ENCODE measurements around the gene PARD3B. TPM values are rescaled to one million over a fixed set of nuclear protein-coding genes. Genes with fewer than 3 reads are reported as not detected.

Gene PARD3B
- polyA plus RNA-seq, 3 donors: 33.1 to 35.6 (median 33.6) TPM

DNA sequence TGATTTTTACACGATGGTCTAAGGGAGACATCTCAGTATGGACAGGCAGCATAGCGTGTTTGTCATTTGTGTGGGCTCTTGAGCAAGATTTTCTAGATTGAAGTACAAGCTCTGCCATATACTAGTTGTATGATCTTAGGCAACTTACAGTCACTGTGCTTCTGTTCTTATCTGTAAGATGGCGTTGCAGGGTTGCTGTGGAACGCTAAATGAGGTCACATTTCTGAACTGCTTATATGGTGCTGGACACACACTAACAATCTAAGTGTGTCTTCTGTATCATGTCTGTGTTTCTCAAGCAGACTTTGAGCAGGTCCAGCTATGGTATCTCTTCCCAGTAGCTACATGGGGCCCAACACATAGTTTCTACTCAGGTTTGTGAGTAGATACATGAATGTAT, 29.2 kb downstream of the PARD3B start:
- no peak for DNase-seq (ENCODE audit: extremely low read depth in 1 of 11, low read depth in 9 of 11, low spot score in 4 of 11)

DNA sequence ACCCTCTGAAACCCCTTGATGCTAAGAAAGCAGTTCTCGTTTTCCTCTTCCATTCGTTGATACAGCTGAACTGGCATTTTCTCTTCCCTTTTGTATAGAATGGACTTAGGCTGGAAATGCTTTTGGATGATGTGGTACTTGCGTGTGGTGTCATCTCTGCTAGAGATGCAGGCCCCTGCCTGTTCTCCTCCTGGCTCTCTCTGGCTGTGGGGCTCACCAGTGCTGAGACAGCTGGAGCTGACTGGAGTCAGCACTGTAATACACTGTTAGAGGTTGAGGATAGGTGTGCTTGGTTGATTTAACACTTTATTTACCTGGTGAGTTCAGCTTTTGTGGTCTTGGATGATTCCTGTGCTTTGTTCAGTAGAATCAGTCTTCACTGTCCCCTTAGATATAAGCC, 30.2 kb downstream of the PARD3B start:
- DNase-seq (ENCODE audit: extremely low read depth in 1 of 11, low read depth in 9 of 11, low spot score in 4 of 11): no peak

DNA sequence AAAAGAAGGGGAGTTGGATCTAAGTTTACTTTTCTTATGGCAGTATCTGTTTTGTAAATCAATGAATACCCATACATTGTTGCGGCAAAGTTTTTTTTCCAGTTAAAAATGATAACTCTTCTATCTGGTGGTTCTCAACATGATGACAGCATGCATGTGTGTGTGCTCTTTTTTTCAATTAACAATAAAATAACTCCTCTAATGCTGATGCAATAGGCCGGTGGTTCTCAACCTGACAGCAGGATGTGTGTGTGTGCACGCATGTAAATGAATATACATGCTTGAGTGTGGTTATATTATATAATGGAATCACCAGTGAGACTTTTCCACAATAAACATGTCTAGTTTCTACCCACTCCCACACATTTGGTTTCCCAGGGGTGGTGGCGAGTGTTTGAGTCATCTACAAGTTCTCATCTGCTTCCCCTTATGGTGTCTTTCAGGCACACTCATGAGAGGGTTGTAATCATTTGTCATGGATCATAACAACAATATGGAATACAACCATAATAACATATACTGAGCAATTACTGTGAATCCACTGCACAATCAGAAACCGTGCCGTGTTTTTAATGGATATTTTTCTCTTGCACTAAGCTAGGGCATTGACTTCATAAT, 31.2 kb downstream of the PARD3B start:
- DNase-seq (ENCODE audit: extremely low read depth in 1 of 11, low read depth in 9 of 11, low spot score in 4 of 11): no peak

DNA sequence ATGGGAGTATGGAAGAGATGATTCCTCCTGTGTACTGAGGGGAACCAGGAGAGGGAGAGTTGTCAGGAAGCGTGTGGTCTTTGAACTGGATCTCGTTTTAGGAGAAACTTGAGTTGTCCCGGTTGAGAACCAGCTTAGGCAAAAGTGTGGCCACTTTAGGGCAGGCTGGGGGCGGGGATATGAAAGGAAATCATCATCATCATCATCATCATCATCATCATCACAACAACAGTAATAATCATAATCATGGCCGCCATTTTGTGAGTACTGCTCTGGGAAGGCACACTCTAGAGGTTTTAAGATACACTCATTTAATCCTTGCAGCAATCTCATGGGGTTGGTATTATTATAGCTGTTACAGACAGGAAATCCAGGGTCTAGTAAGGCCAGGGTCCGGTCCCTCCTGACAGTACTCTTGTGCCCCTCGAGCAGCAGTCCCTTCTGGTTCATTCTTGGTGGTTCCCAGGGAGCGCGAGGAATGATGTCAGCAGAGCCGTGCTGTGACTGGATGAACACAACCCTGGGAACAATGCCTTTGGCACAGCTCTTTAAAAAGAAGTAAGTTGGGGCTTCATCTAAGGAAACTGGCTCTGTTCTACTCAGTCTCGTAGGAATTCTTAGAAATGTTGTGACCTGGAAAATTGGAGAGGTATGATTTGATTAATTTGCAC, 33.8 kb downstream of the PARD3B start:
- no peak for DNase-seq (ENCODE audit: extremely low read depth in 1 of 11, low read depth in 9 of 11, low spot score in 4 of 11)

DNA sequence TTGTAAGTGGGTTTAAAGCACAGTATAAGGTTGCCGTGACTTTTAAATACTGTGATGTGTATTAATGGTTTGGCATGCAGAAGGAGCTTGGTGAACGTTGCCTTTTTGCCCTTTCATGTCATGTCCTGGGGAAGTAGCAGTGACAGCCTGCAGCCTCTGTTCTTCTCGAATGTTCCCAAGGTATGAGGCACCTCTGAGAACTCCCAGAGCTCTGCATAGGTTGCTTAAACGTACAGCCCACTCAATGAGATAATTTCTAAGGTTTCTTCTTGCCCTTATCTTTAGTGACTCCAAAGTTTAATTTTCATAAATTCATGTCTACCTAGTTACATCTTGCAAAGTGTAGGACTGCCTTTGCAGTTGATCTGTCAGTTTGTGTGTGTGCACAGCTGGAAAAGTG, 36.7 kb downstream of the PARD3B start:
- DNase-seq (ENCODE audit: extremely low read depth in 1 of 11, low read depth in 9 of 11, low spot score in 4 of 11): no peak

DNA sequence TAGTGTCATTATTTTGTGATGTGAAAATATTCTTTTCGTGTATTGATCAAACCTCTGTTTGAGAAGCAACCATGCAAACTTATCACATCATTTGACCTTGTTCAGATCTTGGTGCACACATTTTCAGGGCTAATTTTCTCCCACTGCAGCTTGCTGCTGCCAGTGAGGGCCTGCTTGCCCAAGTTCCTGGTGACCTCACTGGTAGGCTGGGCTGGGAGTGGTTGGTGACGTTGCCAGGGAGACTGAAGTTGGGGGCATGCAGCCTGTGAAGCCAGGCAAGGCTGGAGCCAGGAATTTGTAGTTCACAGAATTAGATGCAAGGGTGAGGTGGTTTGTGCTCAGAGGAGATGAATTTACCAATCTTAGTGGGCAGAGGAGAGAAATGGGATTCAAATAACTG, 38.5 kb downstream of the PARD3B start:
- no peak for DNase-seq (ENCODE audit: extremely low read depth in 1 of 11, low read depth in 9 of 11, low spot score in 4 of 11)

DNA sequence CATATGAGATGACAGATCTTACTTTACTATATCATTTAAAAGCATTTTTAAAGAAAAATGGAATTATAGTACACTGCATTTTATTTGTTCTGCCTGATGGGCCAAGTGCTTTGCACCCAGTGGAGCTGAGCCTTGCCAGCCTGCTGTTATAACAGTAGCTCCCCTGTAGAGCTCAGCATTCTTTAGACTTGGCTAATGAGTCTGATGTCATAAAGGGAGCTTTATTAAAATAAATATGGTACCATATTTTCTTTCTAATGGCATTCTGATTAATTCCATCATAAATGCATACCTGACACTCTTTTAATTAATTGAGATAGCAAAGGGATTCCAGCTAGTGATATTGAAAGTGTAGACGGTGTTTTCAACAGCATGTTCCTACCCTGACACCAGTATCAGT, 40.7 kb downstream of the PARD3B start:
- no peak for DNase-seq (ENCODE audit: extremely low read depth in 1 of 11, low read depth in 9 of 11, low spot score in 4 of 11)

DNA sequence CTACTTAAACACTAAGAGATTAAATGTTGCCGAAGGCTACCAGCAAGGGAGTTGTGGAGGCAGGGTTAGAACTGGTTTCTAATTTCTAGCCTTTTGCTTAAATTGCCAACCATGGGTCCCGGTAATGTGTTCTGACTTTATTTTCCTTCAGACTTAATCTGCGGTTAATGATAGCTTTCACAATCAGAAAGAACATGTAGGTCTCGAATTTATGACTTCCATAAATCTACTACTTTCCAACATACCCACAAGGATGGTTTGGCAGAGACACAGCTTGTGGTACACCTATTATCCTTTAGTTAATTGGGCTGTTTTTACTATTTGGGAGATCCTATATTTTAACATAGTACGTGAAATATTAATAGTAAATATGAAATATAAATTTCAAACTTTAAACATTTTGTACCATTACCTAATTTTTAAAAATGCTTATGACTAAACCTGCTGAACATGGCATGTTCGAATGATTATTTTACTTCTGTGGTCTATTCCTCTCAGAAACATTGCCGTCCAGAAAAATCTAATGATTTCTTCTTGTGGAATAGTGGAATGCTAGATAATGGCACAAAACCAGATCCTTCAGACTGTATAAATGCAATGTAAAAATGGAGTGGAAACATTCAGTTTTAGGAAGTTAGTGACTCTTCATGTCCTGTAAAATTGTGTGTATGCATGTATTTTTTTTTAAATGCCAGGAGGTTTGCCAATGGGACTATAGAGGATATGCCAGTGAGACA, 41.3 kb downstream of the PARD3B start:
- DNase-seq (ENCODE audit: extremely low read depth in 1 of 11, low read depth in 9 of 11, low spot score in 4 of 11): no peak

DNA sequence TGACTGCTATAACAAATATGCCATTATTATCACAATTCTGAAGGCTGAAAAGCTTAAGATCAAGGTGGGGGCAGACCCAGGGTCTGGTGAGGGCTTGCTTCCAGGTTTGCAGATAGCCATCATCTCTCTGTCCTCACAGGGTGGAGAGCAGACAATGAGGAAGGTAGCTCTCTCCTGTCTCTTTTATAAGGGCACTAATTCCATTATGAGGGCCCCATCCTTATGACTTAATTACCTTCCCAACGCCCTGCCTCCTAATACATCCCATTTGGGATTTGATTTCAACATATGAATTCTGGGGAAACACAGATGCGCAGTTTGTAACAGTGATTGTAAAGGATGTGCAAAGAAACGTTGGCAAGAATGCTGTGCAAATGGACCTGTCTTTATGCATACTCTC, 44.8 kb downstream of the PARD3B start:
- no peak for DNase-seq (ENCODE audit: extremely low read depth in 1 of 11, low read depth in 9 of 11, low spot score in 4 of 11)

DNA sequence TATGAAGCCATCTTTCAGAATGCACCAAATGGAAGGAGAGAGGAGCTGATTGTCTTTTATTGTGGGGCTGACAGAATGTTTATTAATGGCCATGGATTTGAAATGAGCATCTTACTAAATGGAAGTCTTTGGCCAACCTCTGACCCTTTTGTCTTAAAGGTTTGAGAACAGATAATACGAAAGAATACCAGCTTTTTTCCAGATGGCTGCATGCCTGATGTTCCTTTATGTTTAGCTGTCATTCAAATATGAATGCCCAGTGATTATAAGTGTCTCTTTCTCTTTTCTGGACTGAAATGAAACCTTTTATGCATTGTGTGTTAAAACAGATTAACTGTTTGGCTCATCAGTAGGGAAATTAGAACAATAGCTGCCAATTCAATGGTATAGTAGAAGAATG, 46.0 kb downstream of the PARD3B start:
- DNase-seq (ENCODE audit: extremely low read depth in 1 of 11, low read depth in 9 of 11, low spot score in 4 of 11): no peak

DNA sequence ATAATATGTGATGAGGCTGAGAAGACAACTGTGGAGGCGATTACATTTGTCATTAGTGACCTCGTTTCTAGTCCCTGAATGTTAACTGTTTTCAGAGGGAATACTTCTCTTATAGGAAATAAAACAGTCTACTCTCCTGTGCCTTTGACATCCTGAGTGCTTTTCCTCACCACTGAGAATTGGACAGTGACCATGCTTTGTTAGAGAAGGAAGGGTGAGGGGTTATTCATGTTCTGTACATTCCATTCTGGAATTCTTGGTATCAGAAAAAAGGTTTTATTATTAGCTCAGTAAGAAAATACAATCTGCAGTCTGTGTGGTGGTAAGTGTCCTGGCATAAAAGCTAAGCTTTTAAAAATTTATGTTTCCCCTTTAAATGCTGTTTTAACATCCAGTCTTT, 58.8 kb downstream of the PARD3B start:
- DNase-seq (ENCODE audit: extremely low read depth in 1 of 11, low read depth in 9 of 11, low spot score in 4 of 11): no peak

DNA sequence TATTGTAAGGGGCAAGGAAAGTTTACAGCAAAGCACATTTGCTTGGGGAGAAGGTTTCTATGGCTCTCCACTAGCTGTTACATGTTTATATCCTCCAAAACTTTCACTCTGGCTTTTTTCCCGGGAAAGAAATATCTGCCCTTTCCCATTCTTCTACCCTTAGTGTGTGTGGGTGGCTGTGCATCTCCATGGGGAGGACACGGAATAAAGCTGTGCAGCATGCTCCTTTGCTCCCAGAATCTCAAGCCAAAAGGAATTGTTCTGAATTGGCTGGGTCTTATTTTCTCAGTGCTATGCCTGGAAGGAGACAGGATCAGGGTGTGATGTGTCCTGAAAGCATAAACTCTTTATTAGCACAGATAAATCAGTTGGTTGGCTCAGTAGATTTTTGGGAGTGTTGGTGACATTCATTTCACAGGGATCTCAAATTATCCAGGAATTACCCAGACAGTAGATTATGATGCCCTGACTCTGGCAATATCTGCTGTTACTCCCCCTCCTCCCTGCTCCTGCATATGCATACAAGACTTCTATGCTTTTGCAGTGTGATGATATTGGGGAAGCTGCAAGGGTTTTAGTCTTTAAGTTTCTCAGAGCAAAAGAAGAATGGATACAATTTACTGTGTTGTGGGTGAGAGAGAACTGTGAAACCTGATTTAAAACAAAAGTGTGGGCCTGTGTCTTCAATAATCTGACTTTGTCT, 63.1 kb downstream of the PARD3B start:
- DNase-seq (ENCODE audit: extremely low read depth in 1 of 11, low read depth in 9 of 11, low spot score in 4 of 11): peak; percentile 10 to 56 (median 28)

DNA sequence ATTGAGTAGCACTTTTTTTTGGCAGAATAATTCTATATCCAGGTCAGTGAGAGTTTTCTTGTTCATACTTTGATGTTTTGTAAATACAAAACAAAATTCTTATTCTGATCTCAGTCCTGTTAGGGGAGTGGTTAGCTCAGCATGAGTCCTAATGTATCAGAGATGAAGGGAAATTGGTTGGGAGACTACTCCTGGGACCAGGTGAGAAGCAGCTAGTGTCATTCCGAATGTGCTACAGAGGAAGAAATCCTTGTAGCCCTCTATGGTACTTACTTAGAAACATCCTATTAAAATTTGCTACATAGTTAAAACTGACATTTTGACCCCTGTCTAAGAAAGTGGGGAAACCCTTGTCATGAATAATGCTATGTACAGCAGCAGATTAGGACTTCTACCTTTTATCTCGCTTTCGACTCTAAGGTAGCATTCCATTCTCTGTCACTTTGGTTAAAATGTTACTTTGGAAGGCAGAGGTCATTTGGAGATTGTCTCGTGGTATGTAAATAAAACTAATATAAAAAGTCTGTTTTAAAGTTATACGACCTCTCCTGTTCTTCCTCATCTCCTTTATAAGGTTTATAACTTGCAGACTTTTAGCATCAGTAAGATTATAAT, 65.8 kb downstream of the PARD3B start:
- DNase-seq (ENCODE audit: extremely low read depth in 1 of 11, low read depth in 9 of 11, low spot score in 4 of 11): no peak

DNA sequence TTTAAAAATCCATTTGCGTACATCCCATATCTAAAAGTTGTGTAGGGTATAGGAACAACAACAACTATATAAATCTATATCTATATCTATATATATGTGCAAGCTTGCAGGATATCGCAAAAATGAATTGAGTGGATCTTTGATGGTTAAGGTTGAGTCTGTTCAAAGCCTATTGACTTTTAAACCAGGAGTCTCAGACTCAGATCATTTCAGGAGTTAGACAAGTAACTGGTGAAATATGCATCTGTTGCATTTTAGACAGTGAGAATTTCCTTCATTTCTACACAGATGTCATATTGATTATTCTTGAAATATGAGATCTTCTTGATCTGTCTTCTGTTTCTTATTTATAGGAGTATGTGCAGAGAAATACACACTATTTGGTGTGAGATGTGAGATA, 66.5 kb downstream of the PARD3B start:
- no peak for DNase-seq (ENCODE audit: extremely low read depth in 1 of 11, low read depth in 9 of 11, low spot score in 4 of 11)

DNA sequence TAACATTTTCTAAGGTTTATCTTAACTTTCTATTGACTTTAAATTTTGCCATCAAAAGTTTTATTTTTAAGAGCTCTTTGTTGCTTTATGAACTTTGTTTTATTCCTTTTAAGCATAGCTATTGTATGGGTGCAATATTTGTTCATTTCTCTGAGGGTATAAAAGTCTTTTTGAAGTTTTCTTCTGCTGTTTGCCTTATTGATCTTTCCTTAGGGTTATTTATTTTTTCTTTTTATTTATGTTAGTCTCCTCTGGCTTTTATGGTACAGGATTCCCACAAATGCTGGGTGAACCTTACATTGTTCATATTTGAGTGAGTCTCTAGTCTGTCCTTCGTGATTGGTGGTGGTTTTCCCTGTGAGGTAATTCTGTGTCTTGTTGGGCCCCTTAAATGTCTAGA, 68.4 kb downstream of the PARD3B start:
- DNase-seq (ENCODE audit: extremely low read depth in 1 of 11, low read depth in 9 of 11, low spot score in 4 of 11): no peak

DNA sequence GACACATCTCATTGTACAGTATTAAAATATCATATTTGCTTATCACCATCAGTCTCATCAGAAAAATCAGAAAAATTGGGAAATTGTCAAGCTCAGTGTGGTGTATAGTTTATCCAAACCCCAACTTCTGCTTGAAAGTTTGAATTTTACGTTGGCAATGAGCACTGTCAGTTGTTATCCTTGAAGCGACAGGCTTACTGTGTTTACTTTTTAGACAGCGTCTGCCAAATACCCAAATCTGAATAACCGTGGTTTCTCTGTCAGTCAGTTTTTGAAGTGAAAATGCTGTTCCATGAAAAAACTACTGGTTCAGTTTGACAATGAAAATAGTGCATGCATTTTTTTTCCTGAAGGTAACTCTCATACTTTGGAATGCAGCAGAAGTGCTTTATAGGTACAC, 70.2 kb downstream of the PARD3B start:
- no peak for DNase-seq (ENCODE audit: extremely low read depth in 1 of 11, low read depth in 9 of 11, low spot score in 4 of 11)

DNA sequence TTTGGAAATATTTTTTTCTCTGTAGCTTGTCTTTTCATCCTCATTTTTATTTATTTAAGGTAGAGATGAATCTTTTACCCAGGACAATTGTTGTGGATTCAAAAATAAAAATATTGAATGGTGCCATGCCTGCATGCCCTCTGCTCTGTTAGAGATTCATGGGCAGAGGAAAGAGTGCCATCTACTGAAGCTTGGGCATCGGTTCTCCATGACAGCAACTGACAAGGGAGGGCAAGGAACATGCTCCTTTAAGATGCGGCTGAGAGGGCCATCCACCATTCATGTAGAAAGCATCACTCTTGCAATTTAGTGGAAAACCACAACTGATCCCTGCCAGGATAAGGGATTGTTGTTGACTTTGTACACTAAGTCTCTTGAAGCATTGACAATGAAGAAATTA, 79.9 kb downstream of the PARD3B start:
- no peak for DNase-seq (ENCODE audit: extremely low read depth in 1 of 11, low read depth in 9 of 11, low spot score in 4 of 11)

DNA sequence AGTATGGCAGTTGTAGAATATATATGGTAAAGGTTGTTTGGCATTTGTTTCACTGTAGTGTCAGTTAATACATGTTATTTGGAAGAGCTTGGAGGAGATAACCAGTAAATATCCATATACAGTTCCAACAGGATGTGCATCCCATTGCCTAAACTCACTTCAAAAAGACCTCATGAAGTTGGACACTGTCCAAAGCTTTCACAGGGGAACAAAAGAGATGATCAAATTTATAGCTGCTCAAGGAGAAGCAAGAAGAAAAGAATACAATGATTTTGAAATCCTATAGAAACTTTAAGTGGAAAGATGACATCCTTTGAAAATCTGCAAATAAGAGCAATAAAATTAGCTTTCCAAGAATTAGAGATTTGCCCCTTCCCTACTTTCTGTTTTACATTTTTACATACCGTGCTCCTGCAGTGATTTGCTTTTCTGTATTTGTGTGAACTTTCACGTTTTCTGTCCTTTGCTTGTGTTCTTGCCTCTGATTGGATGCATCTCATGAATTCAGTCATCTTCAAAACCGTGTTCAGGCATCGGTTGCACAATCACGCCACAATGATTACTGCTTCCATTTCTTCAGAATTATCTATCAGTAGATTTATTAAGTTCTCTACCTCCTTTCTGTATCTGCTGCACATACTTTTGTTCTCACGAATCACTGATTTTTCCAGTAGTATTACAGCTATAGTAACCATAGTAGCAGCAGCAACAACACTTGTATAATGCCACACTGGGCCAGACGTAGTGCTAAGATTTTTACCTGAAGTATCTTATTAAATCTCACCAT, 83.8 kb downstream of the PARD3B start:
- no peak for DNase-seq (ENCODE audit: extremely low read depth in 1 of 11, low read depth in 9 of 11, low spot score in 4 of 11)

DNA sequence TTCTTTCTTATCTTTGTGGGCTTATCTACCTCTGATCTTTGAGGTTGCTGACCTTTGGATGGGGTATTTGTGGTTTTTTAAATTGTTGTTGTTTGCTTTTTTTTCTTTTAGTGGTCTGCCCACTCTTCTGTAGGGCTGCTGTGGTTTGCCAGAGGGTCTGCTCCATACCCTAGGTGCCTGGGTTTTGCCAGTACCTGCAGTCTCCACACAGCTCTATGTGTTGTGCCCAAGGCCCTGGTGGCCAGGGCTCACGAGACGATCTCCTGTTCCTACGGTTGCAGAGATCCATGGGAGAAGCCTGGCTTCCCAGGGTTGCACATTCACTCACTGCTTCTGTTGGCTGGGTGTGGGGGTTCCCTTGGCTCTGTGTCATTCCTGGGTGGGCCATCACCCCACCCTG, 87.1 kb downstream of the PARD3B start:
- no peak for DNase-seq (ENCODE audit: extremely low read depth in 1 of 11, low read depth in 9 of 11, low spot score in 4 of 11)

Measured in renal cortex interstitium (tissue), 11 donors.